NCI-H2107 treated with DMSO at 0.1 percent for 48 hours (cell line): ENCODE measurements around the gene GPR108.
"Not testable (repeated sequence)": the region's sequence is repeated elsewhere in the genome, so short reads cannot be mapped to it uniquely, and the experiment has no call there.

Source experiments
- DNase-seq: peaks from one replicate; lab custom pipeline; 2025; ENCODE audit not compliant: unreplicated experiment; lab: John Stamatoyannopoulos, UW

Gene GPR108

DNA sequence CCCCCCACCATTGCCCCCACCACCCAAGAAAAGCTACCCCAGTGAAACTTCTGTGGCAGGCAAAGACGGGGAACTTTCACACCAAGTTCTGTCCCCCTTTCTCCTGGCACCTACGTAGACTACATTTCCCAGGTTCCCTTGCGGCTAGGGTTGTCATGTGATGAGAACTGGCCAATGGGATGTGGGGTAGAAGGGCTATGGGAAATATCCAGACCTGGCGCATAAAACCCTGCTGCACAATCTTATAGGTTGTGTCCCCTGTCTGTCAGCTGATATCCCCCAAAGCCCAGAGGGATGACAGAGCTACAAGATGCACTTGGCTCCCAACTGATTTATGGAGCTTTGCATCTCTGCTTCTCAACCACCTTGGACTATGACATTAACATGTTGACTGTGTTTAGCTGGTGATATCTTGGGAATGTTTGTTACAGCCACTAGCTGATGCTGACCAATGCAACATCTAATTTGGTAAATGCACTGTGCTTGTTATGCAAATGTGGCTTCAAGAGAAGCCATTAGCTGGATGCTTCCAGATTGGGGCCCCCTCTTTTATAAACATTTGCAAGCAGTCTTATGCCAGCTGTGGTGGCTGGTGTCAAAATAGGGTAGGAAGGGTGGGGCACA is 23.8 kb upstream of the GPR108 start:
- DNase-seq: no peak

DNA sequence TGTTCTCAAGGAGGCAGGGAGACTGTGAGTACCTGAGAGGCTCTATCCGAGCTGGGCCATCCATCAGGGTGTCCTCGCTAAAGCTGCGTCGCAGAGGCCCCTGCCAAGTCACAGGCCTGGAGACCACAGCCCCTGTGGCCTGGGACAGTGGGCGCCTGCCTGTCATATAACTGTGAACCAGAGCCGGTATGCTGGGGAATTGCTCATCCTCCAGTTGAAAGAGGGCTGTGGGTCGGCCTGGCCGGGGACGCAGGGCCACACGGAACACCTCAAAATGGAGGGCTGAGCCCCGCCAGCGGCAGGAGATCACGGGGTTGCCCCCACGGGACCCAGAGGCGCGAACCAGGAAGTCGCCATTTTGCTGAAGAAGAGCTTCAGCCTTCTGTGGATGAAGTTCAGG is 23.2 kb upstream of the GPR108 start:
- no peak for DNase-seq

DNA sequence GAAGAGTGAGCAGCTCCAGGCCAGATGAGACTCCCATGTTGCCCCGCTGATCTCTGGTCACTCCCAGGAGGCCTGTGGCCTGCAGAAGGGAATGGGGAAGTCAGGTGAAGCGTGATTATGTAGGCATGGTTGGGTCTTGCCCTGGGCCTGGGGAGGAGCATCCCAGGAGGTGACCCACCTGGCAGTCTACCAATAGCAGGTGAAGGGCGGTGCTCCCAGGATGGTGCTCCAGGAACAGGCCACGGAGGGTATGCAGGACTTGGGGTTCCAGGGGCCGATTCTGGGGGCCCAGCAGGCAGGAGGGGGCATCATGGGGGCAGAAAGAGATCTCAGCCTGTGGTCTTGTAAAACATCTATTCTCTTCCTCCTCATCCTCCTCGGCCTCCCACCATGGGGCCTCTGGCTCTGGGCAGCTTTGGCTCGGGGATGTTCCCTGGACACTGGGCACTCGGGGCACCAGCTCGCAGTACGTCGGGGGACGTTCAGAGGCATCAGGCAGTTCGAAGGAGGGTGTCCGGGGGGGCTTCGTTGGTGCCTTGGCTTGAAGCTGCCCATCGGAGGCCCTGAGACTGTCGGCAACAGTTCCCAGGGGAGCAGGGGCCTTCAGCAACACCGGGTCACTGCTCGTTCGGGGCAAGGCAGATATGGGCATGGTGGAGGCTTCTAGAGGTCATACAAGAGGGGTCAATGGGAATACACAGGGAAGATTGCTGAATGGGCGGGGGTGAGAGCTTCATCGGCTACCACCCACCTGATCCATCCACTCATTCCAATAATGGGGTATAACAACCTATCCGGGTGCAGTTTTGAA is 17.5 kb upstream of the GPR108 start:
- no peak for DNase-seq

DNA sequence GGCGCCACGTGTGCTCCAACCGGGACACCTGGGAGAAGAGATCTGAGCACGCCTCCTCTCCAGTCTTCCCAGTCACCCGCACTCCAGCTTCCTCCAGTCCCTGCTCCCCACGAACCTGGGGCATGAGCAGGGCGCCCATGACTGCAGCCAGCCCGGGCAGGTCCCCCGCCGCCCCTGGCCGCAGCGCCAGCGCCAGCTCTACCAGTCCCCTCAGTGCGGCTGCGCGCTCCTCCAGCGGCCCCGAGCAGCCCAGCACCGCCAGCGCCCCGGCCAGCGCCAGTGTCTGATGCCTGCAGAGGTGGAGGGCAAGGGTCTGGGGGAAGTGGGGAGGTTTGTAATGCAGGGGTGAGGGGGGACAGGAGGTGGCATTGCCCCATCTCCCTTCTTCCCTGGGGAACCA is 16.8 kb upstream of the GPR108 start:
- no peak for DNase-seq

DNA sequence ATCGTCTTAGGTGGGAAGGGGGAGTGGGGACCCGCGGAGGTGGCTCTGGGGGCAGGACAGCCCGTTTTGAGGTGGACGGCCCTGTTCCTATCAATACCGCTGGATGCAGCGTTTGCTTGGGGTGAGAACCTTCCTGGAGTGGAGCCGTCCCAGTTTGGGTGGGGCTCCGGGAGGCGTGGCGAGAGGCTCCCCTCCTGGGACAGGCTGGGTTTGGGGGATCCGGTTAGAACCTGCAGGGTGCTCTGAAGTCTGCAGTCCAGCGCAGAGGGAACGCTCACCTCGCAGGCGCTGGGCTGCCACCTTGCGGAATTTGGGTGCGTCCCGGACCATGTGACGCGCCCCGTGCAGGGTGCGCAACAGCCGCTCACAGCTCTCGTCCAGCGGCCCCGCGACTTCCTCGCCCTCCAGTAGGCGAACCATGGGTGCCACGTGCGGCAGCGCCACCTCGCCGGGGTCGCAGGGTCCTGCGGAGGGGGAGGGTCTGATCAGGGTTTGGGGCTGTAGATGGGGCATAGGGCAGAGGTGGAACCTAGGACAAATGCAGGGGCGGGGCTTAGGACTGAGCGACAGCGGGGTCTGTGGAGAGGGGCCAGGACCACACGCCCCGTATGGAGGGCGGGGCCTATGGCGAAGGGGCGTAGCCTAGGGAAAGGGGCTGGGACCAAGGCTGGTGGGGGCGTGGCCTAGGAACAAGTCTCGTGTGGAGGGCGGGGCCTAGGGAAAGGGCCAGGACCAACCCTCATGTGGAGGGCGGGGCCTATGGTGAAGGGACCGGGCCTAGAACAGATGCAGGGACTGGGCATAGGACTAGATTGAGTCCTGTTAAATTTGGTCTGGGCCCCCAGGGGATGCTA is 16.0 kb upstream of the GPR108 start:
- no peak for DNase-seq

DNA sequence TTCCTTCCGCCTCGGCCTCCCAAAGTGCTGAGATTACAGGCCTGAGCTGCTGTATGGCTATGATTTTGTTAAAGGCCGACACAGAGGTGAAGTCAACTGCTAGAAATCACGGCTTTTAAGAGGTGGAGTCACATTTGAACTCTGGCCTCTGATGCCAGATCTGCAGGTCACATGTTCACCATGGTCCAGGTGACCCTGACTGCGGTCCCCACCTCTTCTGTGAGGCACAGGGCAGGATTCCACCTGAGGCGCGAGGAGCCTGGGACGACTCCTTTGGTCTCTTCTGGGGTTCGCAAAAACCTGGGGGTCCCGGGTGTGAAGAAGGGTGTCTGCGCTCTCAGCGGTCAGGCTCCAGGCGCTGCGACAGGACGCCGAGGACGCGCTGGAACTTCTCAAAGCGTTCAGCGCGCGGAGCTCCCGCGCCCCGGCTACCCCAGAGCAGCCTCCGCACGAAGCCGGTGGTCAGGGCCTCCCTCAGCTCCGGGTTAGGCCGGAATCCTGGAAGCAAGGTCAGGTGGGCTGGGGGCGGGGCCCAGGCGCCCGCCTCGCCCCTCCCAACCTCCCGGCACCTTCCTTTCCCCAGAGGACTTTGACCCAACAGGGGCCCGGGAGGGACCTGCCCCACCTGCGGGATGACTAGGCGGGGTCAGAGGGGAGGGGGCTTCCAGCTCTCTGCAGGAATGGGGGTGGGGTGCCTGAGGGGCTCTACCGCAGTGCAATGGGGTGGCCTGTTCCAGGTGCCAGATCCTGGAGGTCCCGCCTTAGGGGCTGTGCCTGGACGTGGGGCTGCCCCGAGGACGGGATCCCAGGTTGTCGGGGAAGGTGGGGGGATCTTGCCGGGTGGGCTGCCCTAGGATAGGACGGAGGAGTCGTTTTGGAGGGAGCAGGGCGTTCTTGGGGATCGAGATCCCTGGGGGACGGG is 15.1 kb upstream of the GPR108 start:
- no peak for DNase-seq

DNA sequence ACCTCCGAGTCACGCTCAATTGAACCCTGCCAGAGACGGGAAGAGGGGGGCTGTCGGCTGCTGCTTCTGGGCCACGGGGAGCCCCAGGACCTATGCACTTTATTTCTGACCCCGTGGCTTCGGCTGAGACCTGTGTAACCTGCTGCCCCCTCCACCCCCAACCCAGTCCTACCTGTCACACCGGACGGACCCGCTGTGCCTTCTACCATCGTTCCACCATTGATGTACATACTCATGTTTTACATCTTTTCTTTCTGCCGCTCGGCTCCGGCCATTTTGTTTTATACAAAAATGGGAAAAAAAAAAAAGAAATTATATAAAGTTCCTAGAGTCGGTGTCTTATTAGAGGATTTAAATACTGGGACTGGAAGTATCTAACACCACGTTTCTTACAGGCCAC is 13.8 kb upstream of the GPR108 start:
- DNase-seq: no peak

DNA sequence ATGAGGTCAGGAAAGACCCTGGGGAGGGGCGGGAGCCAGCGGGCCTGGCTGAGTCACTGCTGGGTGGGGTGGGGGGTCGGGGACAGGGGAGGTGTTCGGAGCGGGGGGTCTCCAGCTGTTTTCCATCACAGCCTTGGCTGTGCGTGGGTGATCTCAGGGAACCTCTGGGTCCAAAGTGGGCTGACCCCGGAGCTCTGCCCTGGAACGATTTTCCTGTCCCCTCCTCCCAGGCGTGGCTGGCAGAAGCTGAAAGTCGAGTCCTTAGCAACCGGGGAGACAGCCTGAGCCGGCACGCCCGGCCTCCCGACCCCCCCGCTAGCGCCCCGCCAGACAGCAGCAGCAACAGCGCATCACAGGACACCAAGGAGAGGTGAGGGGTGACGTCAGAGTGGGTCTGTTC is 12.7 kb upstream of the GPR108 start:
- no peak for DNase-seq

DNA sequence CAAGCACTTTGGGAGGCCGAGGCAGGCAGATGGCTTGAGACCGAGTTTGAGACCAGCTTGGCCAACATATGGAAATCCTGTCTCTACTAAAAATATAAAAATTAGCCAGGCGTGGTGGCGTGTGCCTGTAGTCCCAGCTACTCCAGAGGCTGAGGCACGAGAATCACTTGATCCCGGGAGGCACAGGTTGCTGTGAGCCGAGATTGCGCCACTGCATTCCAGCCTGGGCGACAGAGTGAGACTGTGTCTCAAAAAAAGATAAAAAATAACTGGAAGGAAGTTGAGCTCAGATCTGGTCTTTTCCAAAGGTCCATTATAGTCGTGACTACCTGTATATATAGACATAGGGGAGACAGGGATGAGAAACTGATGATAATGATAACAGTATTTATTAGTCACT is 11.2 kb upstream of the GPR108 start:
- not testable (repeated sequence) for DNase-seq

DNA sequence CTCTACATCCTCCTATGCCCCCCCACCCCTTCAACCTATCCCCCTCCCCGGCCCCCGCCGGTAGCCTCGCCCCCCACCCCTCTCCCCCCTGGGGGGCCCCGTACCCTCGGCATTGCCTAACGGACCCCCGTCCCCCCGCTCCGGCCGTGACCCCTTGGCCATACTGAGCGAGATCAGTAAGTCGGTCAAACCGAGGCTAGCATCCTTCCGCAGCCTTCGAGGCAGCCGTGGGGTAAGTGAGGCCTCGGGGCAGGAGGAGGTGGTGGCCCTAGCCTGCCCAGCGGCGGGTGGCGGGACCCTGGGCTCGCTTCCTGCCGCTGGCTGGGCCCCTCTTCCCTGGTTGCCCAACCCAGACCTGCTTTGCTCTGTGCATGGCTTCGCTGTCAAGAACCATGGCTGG is 8.6 kb upstream of the GPR108 start:
- no peak for DNase-seq

DNA sequence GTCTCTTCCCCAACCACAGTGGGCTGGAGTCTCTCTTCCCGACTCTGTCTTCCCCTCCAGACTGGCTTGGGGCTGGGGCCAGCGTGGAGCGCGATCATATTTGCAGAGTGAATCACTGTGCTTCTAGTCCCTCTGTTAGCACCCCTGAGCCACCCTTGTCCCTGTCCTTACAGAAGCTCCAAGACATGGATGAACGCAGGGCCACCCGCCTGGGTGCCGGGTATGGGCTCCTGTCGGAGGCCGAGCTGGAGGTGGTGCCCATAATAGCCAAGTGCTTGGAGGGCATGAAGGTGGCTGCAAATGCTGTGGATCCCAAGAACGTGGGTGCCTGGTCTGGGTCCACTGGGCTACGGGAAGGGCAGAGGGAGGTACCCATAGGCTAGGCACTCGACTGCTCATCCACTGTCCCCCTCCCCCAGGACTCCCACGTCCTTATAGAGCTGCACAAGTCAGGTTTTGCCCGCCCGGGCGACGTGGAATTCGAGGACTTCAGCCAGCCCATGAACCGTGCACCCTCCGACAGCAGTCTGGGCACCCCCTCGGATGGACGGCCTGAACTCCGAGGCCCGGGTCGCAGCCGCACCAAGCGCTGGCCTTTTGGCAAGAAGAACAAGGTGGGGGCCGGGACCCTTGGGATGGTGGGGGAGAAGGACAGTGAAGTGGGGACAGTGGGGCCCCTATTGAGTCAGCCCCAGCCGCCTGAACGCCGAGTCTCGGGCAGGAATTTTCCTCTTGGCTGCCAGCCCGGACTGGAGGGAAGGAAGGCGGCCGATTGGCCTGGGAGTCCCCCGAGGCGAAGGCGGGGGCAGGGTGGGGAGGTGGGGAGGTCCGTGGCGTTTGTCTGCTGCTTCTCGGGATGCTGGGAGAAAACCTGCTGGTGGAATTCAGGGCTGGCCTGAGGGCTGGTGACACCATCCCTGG is 7.3 kb upstream of the GPR108 start:
- DNase-seq: no peak

DNA sequence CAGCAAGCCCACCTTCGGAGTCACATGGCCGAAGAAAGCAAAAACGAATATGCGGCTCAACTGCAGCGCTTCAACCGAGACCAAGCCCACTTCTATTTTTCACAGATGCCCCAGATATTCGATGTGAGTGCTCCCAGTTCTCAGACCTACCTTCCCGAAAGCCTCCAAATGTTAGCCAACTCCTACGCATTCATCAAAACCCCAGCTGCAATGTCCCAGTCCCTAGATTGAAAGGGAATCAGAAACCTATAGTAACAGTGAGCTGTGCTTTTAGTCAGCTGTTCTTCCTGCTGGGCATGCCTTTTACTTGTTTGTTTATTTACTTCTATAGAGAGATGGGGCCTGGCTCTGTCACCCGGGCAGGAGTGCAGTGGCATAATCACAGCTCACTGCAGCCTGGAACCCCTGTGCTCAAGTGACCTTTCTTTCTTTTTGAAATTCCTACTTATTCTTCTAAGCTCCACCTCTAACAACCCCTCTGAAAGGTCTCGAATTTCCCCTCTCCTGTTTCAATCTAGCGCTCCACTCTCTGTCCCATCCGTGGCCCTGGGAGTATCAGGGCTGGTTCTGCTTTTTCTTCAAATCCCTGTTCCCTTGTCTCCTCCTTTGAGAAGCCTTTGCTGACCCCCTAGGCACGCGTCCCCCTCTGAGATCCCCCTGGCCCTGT is 6.5 kb upstream of the GPR108 start:
- DNase-seq: no peak

DNA sequence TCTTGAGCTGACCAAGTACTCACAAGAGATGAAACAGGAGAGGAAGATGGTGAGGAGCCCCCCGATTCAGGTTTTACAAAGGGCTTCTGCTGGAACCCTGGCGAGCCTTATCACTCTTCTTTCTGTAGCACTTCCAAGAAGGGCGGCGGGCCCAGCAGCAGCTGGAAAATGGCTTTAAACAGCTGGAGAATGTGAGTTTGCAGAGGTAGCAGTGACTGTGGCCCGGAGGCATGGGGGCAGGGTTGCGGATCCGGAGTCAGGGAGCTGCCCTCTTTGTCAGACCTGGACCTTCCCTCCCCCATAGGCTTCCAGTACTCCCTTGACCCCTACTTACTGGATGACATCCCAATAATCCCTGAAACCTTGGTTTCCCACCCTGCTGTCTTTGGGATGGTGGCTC is 5.7 kb upstream of the GPR108 start:
- no peak for DNase-seq

DNA sequence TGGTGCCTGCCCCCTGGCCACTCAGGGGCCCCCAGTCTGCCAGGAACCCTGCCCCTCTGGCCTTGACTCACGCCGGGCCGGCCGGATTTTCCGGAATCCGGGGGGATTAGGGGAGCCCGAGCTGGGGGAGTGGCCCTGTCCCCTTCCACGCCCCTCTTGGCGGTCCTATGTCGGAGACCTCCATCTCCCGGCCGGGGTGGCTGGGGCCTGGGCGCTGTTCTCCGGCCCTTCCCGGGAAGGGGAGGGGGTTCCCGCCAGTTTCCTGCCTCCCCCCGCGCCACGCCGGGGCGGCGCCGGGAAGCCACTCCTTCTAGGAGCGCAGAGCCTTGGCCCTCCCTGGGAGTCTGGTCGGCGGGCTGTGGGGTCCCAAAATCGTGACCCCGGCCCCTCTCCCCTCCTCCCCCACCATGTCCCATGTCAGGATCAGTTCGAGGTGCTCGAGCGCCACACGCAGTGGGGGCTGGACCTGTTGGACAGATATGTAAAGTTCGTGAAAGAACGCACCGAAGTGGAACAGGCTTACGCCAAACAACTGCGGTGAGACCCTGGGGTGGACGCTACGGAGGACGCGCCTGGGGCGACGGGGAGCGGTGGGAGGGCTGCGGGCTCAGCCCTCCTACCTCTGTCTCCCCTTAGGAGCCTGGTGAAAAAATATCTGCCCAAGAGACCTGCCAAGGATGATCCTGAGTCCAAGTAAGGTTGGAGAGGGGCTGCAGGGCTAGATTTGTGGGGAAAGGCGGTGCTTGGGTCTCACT is 3.4 kb upstream of the GPR108 start:
- no peak for DNase-seq

DNA sequence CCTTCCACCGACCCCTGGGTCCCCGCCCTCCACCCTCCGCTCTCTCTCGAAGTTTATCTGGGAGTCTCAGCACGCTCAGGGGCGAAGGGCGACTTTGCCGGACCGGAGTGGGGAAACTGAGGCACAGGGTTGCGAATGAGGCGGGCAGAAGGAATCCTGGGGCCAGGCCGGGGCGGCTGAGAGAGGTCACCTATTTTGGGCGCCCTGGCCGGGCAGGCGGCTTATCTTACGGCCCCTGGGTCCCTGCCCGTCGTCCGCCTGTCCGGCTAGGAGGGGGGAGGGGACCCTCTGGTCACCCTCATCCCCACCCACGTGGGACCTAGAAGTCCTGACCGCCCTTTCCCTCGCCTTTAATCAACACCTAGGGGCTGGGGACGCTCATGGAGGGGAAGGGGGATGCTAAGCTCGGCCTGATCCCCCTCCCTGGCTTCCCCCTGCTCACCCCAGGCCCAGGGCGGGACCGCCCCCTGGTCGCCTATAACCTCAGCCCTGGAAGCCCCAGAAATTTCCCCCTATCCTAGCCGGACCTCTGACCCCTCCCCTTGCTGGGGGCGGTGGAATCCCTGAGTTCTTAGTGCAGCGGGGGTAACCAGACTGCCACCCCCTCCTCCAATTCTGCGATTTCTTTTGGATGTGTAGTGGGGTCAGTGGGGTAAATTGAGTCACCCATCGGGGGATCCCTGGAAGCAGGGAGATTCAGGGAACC is 2.7 kb upstream of the GPR108 start:
- no peak for DNase-seq

DNA sequence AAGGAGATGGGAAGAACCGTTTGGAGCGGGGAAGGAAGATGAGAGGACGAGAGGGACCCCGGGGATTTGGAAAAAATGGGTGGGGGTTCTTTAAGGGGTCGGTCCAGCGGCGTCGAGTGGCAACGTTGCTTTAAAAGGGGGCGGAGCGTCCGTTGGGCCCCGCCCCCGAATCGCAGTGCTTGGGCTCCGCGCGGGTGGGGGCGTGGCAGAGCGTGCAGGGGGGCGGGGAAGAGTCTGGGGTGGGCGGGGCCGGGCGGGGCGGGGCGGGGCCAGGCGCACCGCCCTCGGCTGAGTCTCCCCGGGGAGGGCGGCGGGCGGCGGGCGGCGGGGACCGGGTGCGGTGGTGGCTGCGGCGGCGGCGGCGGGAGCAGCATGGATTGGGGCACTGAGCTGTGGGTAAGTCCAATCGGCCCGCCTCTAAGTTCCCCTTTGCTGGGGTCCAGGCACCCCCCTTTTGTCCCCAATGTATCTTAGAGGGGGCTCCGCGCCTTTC is 2.1 kb upstream of the GPR108 start, which contains the start of gene TRIP10:
TRIP10 (plus strand) TSS at position 291 of the 493 bp plus-strand sequence; CDS start at position 373, 82 bp downstream.
- no peak for DNase-seq

DNA sequence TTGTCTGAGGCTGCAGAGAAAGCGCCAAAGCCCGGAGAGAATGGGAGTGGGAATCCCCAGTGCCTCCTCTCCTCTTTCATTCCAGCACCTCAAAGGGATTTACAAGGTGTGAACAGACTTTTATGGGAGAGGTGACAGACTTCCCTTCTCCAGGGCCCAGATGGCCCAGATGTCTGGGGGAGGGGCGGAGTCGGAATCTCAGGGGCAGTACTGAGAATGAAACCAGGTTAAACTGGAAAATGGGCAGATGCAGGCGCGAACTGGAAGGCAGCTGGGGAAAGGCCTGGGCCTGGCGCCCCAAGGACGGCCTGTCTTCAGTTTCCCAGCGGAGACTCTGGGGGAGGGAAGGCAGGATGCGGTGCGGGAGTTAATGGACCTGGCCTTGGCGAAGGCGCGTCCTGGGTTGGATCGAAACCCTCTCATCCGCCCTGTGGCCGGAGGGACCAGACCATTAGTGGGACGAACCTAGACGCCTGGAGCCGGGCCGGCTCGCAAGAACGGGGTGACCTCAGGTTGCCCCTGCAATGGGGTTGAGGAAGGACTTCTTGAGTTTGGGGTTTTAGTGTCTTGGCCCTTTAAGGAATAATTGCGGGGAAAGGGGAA is 1.5 kb upstream of the GPR108 start:
- no peak for DNase-seq
